ENCODE measurements around the gene GIGYF1.
"Not testable (repeated sequence)": the region's sequence is repeated elsewhere in the genome, so short reads cannot be mapped to it uniquely, and the experiment has no call there.

The GIGYF1 gene

DNA sequence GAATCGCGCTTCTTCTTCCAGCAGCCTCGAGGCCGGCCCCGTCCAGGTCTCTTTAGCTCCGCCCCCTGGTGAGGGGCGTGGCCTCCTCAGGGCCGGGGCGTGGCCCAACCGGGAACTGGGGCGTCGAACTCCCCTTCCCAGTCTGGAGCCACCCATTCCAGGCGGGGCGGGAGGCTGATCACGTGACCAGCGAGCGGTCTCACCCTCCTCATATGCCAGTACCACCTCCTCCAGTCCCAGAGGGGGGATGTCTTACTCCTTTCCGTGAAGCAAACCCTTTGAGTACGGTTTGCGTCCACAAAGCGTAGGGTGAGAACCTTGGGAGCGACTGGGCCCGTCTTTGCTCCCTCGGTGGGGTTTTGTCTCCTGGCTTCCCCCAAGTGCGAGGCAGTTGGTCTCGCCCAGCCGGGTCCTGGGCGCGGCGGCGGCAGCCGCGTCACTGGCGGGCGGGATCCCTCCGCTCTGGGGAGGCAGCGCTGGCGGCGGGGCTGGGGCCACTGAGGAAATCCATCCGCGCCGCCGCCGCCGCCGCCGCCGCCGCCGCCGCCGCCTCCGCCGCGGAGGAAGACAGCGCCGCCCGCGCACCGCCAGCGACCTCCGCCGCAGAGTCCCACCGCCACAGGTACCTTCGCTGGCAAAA lies 20.6 kb downstream of the GIGYF1 start, which contains the start of gene GNB2:
GNB2 (plus strand) TSS at position 439 of the 640 bp plus-strand sequence. CDS start 2,526 bp downstream, outside the sequence.
- peak; percentile 98 to 99 (median 99) for DNase-seq (ENCODE audit: low read depth in 2 of 3, low spot score in 1 of 3)

DNA sequence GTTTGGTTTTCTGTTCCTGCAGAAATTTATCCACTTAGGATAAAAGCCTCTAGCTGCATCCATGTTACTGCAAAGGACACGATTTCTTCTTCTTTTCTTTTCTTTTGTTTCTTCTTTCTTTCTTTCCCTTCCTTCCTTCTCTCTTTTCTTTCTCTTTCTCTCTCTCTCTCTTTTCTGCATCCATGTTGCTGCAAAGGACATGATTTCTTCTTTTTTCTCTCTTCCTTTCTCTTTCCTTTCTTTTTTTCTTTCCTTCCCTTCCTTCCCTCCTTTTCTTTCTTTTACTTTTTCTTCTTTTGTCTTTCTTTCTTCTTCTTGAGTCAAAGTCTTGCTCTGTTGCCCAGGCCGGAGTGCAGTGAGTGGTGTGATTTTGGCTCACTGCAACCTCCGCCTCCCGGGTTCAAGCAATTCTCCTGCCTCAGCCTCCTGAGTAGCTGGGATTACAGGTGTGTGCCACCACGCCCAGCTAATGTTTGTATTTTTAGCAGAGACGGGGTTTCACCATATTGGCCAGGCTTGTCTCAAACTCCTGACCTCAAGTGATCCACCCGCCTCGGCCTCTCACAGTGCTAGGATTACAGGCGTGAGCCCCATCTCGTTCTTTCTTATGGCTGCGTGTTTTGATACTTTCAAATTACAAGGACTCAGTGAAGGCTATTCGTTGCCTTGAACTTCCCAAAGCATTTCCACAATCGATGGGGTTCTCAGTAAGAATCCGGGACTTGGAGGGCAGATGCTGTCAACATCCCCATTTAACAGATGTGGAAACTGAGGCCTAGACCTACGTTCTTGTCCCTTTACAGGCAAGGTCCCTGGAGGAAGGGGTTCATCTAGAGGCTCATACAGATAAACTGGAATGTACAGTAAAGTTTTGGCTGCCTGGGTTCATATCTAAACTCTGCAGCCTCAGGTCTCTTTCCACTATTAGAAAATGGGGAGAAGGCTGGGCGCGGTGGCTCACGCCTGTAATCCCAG lies 22.4 kb downstream of the GIGYF1 start:
- no peak for DNase-seq (ENCODE audit: low read depth in 2 of 3, low spot score in 1 of 3)

DNA sequence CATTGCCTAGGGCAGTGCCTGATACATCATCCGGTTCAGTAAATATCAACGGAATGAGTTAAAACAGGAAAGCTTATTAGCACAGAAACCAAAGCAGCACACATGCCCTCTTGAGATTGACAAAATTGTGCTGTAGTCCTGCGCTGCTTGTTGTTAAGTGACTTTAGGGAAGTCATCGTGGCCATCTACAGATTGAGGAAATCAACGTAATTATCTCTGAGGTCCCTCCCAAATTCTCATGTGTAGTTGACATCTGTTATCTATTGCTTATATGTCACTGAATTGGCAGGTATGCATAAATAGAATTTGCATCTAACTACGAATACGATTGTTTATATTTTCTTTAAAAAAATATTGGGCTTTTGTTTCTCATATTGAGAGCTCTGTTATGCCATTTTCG lies 24.0 kb downstream of the GIGYF1 start:
- DNase-seq (ENCODE audit: low read depth in 2 of 3, low spot score in 1 of 3) = no peak

DNA sequence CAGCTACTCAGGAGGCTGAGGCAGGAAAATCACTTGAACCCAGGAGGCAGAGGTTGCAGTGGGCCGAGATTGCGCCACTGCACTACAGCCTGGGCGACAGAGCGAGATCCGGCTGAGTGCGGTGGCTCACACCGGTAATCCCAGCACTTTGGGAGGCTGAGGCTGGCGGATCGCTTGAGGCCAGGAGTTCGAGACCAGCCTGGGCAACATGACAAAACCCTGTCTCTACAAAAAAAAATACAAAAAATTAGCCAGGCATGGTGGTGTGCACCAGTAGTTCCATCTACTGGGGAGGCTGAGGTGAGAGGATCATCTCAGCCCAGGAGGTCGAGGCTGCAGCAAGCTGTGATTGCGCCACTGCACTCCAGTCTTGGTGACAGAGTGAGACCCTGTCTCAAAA lies 24.9 kb downstream of the GIGYF1 start:
- not testable (repeated sequence) for DNase-seq (ENCODE audit: low read depth in 2 of 3, low spot score in 1 of 3)

DNA sequence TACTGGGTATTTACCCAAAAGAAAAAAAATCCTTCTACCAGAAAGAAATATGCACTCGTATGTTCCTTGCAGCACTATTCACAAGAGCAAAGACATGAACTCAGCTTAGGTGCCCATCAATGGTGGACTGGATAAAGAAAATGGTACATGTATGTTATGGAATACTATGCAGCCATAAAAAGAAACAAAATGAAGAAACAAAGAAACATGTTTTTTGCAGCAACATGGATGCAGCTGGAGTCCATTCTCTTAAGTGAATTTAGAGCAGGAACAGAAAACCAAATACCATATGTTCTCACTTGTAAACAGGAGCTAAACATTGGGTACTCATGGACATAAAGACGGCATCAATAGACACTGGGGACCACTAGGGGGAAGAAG lies 26.0 kb downstream of the GIGYF1 start:
- DNase-seq (ENCODE audit: low read depth in 2 of 3, low spot score in 1 of 3) = no peak

DNA sequence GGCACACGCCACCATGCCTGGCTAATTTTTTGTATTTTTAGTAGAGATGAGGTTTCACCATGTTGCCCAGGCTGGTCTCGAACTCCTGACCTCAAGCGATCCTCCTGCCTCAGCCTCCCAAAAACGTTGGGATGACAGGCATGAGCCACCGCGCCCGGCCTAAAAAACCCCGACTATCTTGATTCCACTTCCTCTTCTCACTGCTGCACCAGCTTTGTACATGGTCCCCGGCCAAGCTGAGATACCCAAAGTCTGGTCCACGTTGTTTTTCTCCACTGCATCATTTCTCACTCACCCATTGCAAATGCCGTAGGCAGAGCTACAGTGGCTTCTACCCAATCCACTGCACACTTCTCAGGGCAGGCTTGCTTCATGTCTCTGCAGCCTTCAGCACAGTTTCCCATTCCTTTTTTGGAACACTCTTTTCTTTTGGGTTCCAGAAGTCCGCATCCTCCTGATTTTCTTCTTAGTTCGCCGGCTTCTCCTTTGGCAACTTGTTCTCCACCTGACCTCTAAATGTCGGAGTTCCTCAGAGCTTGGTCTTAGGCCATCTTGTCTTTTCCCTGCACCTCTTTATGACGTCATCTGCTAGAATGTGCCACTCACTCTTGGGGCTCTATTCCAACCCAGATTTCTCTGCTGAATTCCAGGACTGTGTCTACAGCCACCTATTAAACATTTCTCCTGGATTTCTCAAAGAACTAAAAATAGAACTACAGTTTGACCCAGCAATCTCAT lies 26.6 kb downstream of the GIGYF1 start:
- DNase-seq (ENCODE audit: low read depth in 2 of 3, low spot score in 1 of 3) = no peak

DNA sequence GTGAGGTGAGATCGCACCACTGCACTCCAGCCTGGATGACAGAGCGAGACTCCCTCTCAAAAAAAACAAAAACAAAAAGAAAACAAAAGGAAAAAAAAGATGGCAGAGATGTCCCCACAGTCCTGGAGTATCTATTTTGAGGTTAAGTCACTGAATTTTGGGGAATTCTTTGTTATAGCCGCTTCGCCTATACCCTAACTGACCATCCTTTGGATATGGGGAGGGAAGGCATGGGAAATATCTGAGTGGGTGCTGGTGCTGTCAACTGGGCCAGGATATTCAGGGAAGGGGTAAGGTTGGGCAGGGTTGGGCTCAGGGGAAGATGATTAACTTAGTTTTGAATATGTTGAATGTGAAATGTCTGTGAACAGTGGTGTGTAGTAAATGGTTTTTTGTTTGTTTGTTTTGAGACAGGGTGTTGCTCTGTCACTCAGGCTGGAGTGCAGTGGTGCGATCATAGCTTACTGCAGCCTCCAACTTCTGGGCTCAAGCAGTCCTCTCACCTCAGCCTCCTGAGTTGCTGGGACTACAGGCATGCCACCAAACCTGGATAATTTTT lies 28.8 kb downstream of the GIGYF1 start:
- DNase-seq (ENCODE audit: low read depth in 2 of 3, low spot score in 1 of 3) = no peak

DNA sequence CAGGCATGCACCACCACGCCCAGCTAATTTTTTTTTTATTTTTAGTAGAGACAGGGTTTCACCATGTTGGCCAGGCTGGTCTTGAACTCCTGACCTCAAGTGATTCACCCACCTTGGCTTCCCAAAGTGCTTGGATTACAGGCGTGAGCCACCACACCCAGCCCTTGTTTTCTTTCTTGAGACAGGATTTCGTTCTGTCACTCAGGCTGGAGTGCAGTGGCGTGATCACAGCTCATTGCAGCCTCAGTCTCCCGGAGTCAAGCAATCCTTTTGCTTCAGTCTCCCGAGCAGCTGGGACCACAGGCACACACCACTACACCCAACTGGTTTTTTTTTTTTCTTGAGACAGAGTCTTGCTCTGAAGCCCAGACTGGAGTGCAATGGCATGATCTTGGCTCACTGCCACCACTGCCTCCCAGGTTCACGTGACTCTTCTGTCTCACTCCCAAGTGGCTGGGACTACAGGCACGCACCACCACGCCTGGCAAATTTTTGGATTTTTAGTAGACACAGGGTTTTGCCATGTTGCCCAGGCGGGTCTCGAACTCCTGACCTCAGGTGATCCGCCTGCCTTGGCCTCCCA lies 31.8 kb downstream of the GIGYF1 start:
- not testable (repeated sequence) for DNase-seq (ENCODE audit: low read depth in 2 of 3, low spot score in 1 of 3)

DNA sequence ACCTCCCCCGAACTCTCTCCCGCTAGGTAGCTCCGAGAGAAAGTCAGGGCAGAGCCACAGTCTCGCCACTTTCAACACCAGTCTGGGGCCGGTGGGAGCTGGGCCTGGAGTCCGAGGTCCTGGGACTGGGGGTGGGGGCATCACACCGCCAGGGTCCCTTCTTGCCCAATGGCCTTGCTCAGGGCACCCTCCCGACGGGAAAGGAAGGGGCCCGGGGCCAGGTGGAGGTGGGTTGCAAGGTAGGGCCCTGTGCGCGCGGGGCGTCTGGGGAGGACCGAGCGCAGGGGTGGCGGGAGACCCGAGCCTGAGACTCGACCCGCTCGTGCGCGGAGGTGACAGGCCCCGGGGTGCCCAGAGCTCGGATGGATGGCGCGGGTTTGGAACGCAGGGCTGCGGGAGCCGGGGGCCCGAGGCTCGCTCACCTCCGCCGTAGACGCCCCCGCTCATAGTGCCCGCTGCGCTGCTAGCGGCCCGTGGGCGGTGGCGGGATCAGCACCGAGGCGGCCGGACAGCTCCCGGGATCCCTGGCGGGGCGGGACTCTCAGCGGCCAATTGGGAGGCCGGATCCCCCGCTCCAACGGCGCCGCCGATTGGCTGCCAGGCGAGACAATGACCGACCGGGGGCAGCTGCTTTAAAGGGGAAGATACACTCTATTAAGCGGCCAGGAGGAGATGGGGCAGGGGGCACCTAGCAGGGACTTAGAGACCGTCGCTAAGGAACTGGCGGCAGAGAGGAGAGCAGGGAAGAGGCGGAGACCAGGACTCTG lies 38.0 kb downstream of the GIGYF1 start, which contains the start of gene ACTL6B:
ACTL6B (minus strand) TSS at position 541 of the 767 bp plus-strand sequence; CDS start at position 447, 94 bp downstream.
- peak in 1 of 3 donors; percentile 53 for DNase-seq (ENCODE audit: low read depth in 2 of 3, low spot score in 1 of 3)

DNA sequence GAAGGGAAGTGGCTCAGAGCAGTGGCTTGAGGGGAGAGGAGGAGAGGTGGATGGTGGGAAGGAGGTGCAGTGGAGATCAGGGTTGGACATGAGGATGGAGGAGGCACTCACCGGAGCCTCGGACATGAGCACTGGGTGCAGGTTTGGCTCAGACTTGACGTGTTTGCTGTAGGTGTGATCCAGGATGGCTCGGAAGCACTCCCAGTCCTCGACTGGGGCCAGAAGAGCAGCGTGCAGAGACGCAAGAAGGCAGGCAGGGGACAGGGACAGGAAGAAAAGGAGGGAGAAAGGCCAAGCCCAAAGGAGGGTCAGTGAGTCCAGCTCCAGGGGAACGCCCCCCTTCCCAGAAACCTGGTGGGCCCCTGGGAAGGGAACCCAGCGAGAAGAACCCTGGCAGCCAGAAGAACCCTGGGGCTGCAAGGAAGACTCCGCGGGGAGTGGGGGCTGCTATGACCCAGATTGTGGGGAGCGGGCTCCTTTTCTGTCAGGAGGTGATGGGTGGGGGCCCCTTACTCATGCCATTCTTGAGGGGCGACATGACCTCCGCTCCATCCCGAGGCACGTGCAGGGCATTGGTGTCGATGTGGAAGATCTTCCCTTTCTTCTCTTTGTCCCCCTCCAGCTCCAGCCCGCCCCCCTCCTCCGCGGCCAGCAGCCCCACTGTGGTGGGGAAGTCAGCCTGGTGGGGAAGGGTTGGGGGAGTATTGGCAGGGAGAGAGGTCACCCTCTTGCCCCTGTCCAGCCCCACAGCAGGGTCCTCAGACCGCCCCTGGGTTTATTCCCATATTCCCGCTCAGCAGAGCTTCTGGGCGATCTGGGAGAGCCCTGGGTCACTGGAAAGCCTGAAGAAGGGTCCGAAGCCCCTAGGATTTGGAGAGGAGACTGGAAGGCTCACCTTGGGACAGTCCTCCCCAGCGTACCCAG lies 38.9 kb downstream of the GIGYF1 start:
- DNase-seq (ENCODE audit: low read depth in 2 of 3, low spot score in 1 of 3) = no peak

DNA sequence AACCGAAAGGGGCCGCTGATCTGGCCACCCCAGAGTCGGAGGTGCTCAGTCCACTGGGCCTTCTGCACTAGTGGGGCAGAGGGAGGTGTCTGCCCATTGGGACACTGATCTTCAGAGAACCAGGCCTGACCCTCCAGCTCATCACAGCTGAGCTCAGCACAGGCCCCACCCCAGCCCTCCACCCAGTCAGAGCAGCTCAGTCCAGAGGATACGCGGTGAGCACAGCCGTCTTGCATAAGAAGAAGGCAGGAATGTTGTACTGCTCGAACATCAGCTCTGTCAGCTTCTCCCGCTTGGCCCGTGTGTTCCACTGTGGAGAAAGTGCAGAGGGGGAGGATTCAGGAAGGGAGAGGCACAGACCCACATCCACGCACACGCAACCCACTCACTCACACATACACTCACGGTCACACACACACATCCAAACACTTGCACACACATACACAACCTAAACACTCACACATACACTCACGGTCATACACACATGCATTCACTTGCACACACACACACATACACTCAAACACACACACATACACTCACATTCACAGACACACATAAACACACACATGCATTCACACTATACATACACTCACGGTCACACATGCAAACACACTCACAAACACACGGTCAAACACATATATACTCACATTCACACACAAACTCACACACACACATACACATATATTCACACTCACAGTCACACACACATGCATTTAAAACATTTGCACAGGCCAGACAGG lies 44.1 kb downstream of the GIGYF1 start:
- DNase-seq (ENCODE audit: low read depth in 2 of 3, low spot score in 1 of 3) = no peak

DNA sequence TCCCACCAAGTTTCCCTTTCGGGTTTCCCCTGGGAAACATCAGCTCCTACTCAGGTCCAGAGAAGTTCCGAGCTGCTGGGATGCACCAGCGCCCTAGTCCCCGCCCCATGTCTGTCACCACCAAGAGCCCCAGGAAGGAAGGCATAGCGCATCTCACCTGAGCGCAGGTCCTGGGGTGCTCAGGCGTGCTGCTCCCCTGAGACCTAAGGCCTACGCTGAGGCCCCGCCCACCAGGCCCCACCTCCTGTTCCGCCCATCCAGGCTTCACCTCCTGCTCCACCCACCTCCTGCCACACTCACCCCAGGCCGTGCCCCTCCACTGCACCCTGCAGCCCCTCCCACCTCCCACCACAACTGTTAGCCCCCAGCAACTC lies 51.5 kb downstream of the GIGYF1 start:
- DNase-seq (ENCODE audit: low read depth in 2 of 3, low spot score in 1 of 3) = no peak

DNA sequence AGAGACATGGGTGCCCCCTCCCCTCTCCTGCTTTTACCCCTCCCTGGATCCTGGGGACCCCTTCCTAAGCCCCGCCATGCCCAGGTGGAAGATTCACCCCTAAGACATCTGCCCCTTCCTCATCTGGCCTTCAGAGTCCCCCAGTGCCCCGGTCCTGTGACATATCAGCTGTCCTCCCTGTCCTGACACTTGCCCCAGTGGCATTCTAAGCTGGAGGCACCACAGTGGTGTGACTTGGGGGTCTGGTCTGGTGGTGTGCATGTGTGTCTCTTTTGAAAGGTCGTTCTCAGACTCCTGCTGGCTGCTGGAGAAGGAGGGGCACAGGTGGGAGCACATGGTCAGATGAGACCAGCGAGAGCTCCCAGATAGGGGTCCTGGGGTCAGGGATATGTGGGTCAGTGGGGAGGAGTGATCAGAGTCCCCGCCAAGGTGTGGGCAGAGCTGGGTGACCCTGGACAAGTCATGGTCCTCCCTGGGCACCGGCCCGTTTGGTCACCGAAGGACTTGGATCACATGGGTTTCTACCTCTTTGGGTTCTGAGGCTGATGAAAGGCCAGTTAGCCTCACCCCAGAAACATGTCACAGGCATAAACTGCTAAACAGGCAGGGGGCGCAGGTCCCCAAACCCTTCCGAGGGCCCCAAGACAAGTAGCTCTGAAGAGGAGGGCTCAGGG lies 52.1 kb downstream of the GIGYF1 start:
- no peak for DNase-seq (ENCODE audit: low read depth in 2 of 3, low spot score in 1 of 3)

DNA sequence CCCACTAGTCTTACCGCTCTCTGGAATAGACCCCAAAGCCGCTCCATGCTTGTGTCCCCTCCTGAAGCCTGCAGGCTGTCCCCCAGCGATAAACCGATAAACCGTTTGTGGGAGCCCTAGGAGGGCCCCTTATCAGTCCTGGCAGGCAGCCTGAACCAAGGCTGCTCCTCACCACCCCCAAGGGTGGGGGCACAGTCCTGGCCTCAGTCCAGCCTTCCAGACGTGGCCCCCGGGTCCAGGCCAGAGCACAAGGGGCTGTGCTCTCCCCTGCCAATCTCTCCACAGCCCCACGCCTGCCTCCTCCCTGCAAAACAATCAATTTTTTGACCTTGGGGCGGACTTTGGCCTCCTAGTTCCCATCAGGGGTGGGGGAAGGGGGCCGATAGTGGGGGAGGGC lies 52.6 kb downstream of the GIGYF1 start, which contains the start of gene TFR2:
TFR2 (minus strand) TSS at position 90 of the 397 bp plus-strand sequence; CDS start at position 47, 43 bp downstream.
- DNase-seq (ENCODE audit: low read depth in 2 of 3, low spot score in 1 of 3) = no peak

DNA sequence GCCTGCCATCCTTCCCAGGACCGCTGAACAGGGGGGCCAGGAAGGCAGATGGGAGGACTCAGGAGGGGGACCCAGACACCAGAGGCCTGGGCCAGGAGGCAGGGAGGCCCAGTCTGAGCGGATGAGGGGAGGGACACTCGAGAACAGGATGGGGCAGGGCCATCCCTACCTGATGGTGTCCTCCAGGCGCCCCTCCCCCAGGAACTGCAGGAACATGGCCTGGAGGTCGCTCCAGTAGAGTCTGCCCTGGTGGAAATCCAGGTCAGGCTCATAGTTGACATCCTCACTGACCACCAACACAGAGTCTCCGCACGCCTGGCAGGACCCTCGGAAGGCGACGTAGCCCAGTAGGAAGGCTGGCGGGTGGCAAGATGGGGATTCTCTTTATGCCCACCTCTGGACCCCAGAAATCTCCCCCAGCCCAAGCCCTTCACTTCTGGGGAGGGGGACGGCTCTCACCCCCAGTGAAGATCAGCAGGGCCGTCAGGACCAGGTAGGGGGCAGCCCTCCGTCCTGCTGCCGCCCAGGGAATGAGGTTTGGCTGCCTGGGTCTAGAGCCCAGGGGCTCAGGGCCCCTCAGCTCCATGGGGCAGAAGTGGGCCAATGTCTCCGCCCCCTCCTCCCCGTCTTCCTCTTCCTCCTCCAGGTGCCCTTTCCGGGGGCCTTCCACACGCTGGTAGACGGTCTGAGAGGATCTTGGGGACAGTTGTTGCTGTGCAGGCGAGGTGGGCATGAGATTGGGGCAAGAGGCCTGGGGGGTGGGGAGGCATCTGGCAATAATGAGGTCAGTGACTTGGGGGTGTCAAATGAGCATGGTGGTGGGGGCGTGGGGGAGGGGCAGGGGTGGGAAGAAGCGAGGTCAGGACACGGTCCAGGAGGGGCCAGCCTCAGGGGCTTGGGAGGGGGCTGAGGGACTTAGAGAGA lies 53.3 kb downstream of the GIGYF1 start:
- no peak for DNase-seq (ENCODE audit: low read depth in 2 of 3, low spot score in 1 of 3)

DNA sequence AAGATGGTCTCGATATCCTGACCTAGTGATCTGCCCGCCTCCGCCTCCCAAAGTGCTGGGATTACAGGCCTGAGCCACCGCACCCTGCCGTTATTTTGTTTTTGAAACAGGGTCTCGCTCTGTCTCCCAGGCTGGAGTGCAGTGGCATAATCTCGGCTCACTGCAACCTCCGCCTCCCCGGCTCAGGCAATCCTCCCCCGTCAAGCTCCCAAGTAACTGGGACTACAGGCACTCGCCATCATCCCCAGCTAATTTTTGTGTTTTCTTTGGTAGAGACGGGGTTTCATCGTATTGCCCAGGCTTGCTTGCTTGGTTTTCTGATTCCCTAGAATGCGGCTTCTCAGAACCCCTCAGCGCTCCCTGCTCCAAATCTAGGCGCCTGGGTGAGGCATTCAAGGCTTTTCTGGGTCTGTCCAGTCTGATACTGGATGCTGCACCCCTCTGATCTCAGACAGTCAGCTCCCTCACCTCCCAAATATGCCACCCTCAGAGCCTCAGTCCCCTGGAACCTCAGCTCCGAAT lies 54.0 kb downstream of the GIGYF1 start:
- DNase-seq (ENCODE audit: low read depth in 2 of 3, low spot score in 1 of 3) = no peak
